ENCODE measurements around the gene ERC2.
"Not testable (repeated sequence)": the region's sequence is repeated elsewhere in the genome, so short reads cannot be mapped to it uniquely, and the experiment has no call there.

The ERC2 gene

DNA sequence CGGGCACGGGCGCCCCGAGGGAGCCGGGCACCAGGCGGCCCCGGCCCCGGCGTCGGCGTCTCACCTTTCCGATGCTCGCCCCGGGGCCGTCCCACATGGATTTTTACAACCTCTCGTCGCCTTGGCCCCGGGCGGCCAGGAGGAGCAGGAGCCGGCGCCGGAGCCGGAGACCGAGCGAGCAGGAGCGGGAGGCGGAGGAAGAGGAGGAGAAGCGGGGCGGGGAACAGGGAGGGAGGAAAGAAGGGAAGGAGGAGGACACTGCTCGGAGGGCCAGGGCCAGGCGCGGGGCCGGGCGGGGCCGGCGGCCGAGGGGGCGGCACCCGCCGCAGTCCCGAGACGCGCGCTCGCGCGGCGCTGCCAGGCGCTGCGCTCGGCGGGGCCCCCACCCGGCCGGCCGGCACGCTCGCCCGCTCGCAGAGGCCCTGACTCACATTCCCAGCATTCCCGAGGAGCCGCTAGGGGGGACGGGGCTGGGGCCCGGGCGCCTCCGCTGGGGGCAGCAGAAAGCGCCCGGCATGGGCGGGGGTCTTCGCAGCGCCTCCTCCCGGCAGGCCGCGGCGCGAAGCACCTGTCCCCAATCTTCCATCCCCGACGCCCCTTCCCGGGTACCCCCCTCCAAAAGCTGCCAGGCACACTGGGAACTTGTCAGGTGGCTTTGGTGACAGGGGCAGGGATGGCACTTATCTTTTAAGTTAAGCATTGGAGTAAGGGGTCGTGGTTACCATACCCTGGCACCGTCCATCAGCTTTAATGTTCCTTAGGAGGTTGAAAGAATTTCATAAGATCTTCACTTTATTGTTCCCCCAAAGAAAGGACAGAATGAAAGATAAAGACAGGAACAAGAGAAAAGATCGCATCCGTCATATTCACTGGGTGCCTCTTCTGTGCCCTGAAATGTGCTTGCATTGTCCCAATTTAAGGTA lies at the start of gene ERC2:
Gene ERC2 (minus strand): TSS at position 284 of the 923 bp plus-strand sequence.
- no peaks in the 10 kb centered on the region for H3K36me3 ChIP-seq (ENCODE audit: insufficient read depth, low read length)
- H3K27ac ChIP-seq (ENCODE audit: low read depth, low read length), result no peak within 1 kb of the TSS
- H3K79me2 ChIP-seq (ENCODE audit: control insufficient read depth, insufficient read depth, low read length, unreplicated experiment), result no peaks in the 10 kb centered on the region
- no peaks in the 10 kb centered on the region for H3K4me1 ChIP-seq (ENCODE audit: control insufficient read depth, insufficient read depth, low read length, unreplicated experiment)
- no peak within 1 kb of the TSS for H2AFZ ChIP-seq (ENCODE audit: low read length, unreplicated experiment)
- H3K27me3 ChIP-seq (ENCODE audit: insufficient read depth, low read length), result peaks cover 70% of the 10 kb centered on the region
- H3K4me3 ChIP-seq (ENCODE audit: low read depth, low read length), result peak within 1 kb of the TSS; percentile 47

- no peak overlapping the region for H3K4me3 ChIP-seq (ENCODE audit: low read depth, low read length)
Measured at GRCh38 chr3:56502738-56503137, 34.5 kb upstream of the ERC2 start.

DNA sequence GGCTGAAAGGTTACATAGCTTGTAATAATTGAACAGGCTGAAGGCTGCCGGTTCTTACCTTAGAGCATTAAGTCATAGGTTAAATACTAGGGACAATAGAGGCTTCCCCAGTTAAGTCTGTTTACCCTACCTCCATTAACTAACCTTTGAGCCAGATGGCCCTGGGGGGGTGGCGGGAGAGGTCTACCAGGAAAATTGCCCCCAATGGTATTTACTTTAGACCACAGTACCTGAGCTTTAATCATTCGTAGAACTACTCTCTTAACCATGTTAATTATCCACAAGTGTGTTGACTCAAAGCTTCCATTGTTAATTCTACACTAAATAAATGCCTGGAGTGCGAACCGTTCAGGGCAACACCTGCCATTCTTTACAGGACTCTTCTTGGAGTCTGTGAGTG lies 28.1 kb upstream of the ERC2 start:
- H3K4me3 ChIP-seq (ENCODE audit: low read depth, low read length); H3K79me2 ChIP-seq (ENCODE audit: control insufficient read depth, insufficient read depth, low read length, unreplicated experiment); H3K4me1 ChIP-seq (ENCODE audit: control insufficient read depth, insufficient read depth, low read length, unreplicated experiment); H3K36me3 ChIP-seq (ENCODE audit: insufficient read depth, low read length); H3K27ac ChIP-seq (ENCODE audit: low read depth, low read length); H2AFZ ChIP-seq (ENCODE audit: low read length, unreplicated experiment): not testable (repeated sequence)
- H3K27me3 ChIP-seq (ENCODE audit: insufficient read depth, low read length), result peaks cover 35% of the 10 kb centered on the region

More at GRCh38 chr3:56502738-56503137, 34.5 kb upstream of the ERC2 start:
- H3K36me3 ChIP-seq (ENCODE audit: insufficient read depth, low read length), result no peaks in the 10 kb centered on the region
- no peak overlapping the region for H3K27ac ChIP-seq (ENCODE audit: low read depth, low read length)
- H2AFZ ChIP-seq (ENCODE audit: low read length, unreplicated experiment), result no peak overlapping the region
- no peaks in the 10 kb centered on the region for H3K4me1 ChIP-seq (ENCODE audit: control insufficient read depth, insufficient read depth, low read length, unreplicated experiment)
- peaks cover 18% of the 10 kb centered on the region for H3K27me3 ChIP-seq (ENCODE audit: insufficient read depth, low read length)
- no peaks in the 10 kb centered on the region for H3K79me2 ChIP-seq (ENCODE audit: control insufficient read depth, insufficient read depth, low read length, unreplicated experiment)

DNA sequence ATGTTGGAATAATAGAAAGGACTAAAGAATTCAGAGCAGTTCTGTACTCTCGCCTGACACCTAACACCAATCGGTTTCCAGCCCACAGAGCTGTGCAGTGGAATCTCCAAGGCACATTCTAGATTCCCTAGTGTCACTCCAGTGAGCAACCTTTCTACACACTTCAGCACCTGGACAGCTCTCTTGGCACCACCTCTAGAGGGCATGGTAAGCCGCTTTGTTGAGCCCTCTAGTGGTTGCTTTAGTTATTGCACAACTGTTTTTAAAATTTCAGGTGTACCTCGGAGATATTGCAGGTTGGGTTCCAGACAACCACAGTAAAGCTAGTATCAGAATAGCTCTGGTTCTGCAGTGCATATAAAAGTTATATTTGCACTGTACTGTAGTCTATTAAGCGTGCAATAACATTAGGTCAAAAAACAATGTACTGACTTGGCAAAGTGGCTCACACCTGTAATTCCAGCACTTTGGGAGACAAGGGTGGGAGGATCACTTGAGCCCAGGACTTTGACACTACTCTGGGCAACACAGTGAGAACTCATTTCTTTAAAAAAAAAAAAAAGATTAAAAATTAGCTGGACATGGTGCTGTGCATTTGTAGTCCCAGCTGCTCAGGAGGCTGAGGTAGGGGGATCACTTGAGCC lies 26.5 kb upstream of the ERC2 start:
- no peak overlapping the region for H3K4me3 ChIP-seq (ENCODE audit: low read depth, low read length)
- no peak overlapping the region for H2AFZ ChIP-seq (ENCODE audit: low read length, unreplicated experiment)
- peaks cover 37% of the 10 kb centered on the region for H3K27me3 ChIP-seq (ENCODE audit: insufficient read depth, low read length)
- no peaks in the 10 kb centered on the region for H3K4me1 ChIP-seq (ENCODE audit: control insufficient read depth, insufficient read depth, low read length, unreplicated experiment)
- no peaks in the 10 kb centered on the region for H3K79me2 ChIP-seq (ENCODE audit: control insufficient read depth, insufficient read depth, low read length, unreplicated experiment)
- H3K36me3 ChIP-seq (ENCODE audit: insufficient read depth, low read length), result no peaks in the 10 kb centered on the region
- no peak overlapping the region for H3K27ac ChIP-seq (ENCODE audit: low read depth, low read length)

DNA sequence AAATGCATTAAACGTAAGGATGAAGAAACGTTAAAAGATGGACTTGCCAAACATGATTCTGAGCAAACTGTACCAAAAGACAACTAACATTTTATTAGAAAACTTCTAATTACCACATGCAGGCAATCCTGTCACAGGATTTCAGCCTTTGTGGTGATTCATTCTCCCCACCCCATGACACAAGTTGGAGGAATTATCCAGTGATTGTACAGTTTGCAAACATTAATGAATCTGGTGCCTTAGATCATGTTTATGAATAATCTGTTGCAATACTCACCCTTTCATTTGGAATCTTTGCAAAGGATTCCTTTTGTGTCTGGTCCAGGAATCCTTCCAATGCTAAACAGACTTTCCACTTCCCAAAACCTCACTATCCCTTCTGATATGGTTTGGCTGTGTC lies 23.3 kb upstream of the ERC2 start:
- Histone ChIP-seq H3K36me3 (ENCODE audit: insufficient read depth, low read length) (no peaks in the 10 kb centered on the region), H3K4me1 (ENCODE audit: control insufficient read depth, insufficient read depth, low read length, unreplicated experiment) (no peaks in the 10 kb centered on the region), H3K27me3 (ENCODE audit: insufficient read depth, low read length) (peaks cover 42% of the 10 kb centered on the region), H3K4me3 (ENCODE audit: low read depth, low read length) (no peak overlapping the region), H3K27ac (ENCODE audit: low read depth, low read length) (no peak overlapping the region), H3K79me2 (ENCODE audit: control insufficient read depth, insufficient read depth, low read length, unreplicated experiment) (no peaks in the 10 kb centered on the region), H2AFZ (ENCODE audit: low read length, unreplicated experiment) (no peak overlapping the region)

DNA sequence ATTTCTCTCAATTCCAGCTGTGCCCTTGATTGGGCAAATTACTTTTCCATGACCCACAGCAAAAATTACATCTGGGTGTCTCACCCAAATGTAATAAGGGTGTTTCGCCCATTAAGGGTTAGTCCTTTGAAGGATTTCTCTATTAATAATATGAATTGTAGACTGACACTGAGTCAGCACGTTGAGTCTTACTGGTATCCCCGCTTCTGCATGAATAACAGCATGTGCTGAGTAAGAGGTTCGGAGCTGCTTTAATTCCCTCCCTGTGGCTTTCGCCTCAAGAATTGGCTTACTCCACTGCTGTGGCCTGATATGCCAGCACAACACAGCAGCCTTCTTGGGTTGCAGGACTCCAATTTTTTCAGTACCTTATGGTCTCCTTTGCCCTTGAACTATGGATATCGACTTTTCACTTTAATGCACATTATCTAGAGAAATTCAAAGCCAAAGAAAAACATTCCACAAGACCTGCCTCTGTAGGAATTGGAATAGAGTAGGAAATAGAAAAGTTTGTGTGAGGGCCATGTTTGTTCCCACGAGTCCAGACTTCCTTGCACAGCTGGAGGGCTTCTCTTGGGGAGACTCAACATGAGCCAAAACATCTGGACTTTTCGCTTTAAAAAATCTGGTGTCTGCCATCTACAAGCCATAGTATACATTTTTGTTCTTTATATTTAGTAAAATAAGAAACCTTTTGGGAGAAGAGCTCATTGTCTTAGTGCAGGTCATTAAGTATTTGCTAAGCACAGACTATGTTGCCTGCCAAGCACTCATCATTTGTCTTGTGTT lies 20.7 kb upstream of the ERC2 start:
- H3K27me3 ChIP-seq (ENCODE audit: insufficient read depth, low read length), result peaks cover 36% of the 10 kb centered on the region
- H3K36me3 ChIP-seq (ENCODE audit: insufficient read depth, low read length), result no peaks in the 10 kb centered on the region
- no peaks in the 10 kb centered on the region for H3K4me1 ChIP-seq (ENCODE audit: control insufficient read depth, insufficient read depth, low read length, unreplicated experiment)
- no peak overlapping the region for H3K27ac ChIP-seq (ENCODE audit: low read depth, low read length)
- no peak overlapping the region for H2AFZ ChIP-seq (ENCODE audit: low read length, unreplicated experiment)
- no peaks in the 10 kb centered on the region for H3K79me2 ChIP-seq (ENCODE audit: control insufficient read depth, insufficient read depth, low read length, unreplicated experiment)
- no peak overlapping the region for H3K4me3 ChIP-seq (ENCODE audit: low read depth, low read length)

DNA sequence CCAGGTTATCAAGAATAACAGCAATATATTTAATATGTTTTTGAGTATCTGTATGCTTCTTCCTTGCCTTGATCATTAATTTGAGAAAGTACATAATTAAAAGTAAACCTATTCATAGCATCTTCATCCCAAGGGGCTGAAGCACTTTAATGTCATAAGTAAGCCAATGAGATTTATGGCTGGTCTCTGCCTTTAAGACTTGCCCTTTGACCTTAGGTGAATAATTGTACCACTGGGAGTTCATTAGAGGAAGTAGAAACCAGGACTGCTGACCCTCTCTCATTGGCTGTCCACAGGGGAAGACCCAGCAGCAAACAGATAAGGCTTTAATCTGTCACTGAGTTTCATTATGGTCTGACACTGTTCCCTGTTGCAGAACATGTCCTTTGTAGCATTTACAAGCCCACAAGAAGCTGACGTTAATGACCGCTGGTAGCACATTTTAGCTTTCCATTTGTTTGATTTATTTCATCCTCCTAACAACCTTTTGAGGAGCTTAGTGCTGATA lies 16.3 kb upstream of the ERC2 start:
- Histone ChIP-seq H3K36me3 (ENCODE audit: insufficient read depth, low read length) (no peaks in the 10 kb centered on the region), H2AFZ (ENCODE audit: low read length, unreplicated experiment) (no peak overlapping the region), H3K27me3 (ENCODE audit: insufficient read depth, low read length) (peaks cover 36% of the 10 kb centered on the region), H3K79me2 (ENCODE audit: control insufficient read depth, insufficient read depth, low read length, unreplicated experiment) (no peaks in the 10 kb centered on the region), H3K4me3 (ENCODE audit: low read depth, low read length) (no peak overlapping the region), H3K4me1 (ENCODE audit: control insufficient read depth, insufficient read depth, low read length, unreplicated experiment) (no peaks in the 10 kb centered on the region), H3K27ac (ENCODE audit: low read depth, low read length) (no peak overlapping the region)

- H3K27me3 ChIP-seq (ENCODE audit: insufficient read depth, low read length), result peaks cover 32% of the 10 kb centered on the region
- no peaks in the 10 kb centered on the region for H3K79me2 ChIP-seq (ENCODE audit: control insufficient read depth, insufficient read depth, low read length, unreplicated experiment)
- H2AFZ ChIP-seq (ENCODE audit: low read length, unreplicated experiment), result no peak overlapping the region
- H3K27ac ChIP-seq (ENCODE audit: low read depth, low read length), result no peak overlapping the region
- no peaks in the 10 kb centered on the region for H3K4me1 ChIP-seq (ENCODE audit: control insufficient read depth, insufficient read depth, low read length, unreplicated experiment)
- no peak overlapping the region for H3K4me3 ChIP-seq (ENCODE audit: low read depth, low read length)
- no peaks in the 10 kb centered on the region for H3K36me3 ChIP-seq (ENCODE audit: insufficient read depth, low read length)
Measured at GRCh38 chr3:56484122-56484521, 15.9 kb upstream of the ERC2 start.

GRCh38 chr3:56477646-56478045 lies 9.4 kb upstream of the ERC2 start:
- peaks cover 17% of the 10 kb centered on the region; the same call in 1 of the 2 replicates for H3K27me3 ChIP-seq (ENCODE audit: insufficient read depth, low read length)
- no peaks in the 10 kb centered on the region for H3K4me1 ChIP-seq (ENCODE audit: control insufficient read depth, insufficient read depth, low read length, unreplicated experiment)
- H3K4me3 ChIP-seq (ENCODE audit: low read depth, low read length), result no peak overlapping the region
- no peak overlapping the region for H2AFZ ChIP-seq (ENCODE audit: low read length, unreplicated experiment)
- no peaks in the 10 kb centered on the region for H3K36me3 ChIP-seq (ENCODE audit: insufficient read depth, low read length)
- H3K27ac ChIP-seq (ENCODE audit: low read depth, low read length), result no peak overlapping the region
- H3K79me2 ChIP-seq (ENCODE audit: control insufficient read depth, insufficient read depth, low read length, unreplicated experiment), result no peaks in the 10 kb centered on the region

DNA sequence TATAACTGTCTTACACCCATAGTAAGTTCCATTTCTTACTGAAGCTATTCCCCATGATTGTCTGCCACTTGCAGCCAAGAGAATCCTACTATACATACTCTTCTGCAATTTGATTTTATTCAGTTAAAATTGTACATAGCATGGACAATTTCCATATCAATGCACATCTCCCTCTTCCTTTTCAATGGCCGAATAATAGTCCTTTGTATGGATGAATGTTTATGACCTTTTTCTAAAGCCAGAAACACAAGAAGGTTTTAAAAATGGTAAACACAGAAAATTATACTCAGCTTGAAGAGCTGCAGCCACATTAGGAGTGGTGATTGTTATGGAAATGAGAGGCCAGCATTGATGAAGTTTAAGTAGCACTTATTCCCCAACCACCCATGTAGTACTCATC lies 8.5 kb upstream of the ERC2 start:
- H3K79me2 ChIP-seq (ENCODE audit: control insufficient read depth, insufficient read depth, low read length, unreplicated experiment), result no peaks in the 10 kb centered on the region
- no peaks in the 10 kb centered on the region for H3K36me3 ChIP-seq (ENCODE audit: insufficient read depth, low read length)
- H3K4me1 ChIP-seq (ENCODE audit: control insufficient read depth, insufficient read depth, low read length, unreplicated experiment), result no peaks in the 10 kb centered on the region

More for the DNA sequence above, 8.5 kb upstream of the ERC2 start:
- no peak overlapping the region for H2AFZ ChIP-seq (ENCODE audit: low read length, unreplicated experiment)
- H3K27ac ChIP-seq (ENCODE audit: low read depth, low read length), result no peak overlapping the region
- no peak overlapping the region for H3K4me3 ChIP-seq (ENCODE audit: low read depth, low read length)
- H3K27me3 ChIP-seq (ENCODE audit: insufficient read depth, low read length), result peaks cover 14% of the 10 kb centered on the region; the same call in 1 of the 2 replicates
